DOHH2 (cell line): ENCODE measurements around the gene PROM2.

Experiments
- H3F3A ChIP-seq: fragments of 200-600 bp; sonication (generic), shearing (Covaris generic); 2 replicates; pipeline ENCODE4 v1.6.0; 2016; ENCODE audit warnings: antibody characterized with exemption, mild to moderate bottlenecking; ENCODE audit not compliant: control insufficient read depth, insufficient read depth
- H3K27ac ChIP-seq: fragments of 200-600 bp; sonication (generic); 2 replicates; pipeline ENCODE4 v1.5.1; 2014; ENCODE audit warnings: low read depth, mild to moderate bottlenecking, low read length, moderate library complexity
- H3K27me3 ChIP-seq: fragments of 200-600 bp; sonication (generic); 2 replicates; pipeline ENCODE4 v1.6.1; 2014; ENCODE audit warnings: mild to moderate bottlenecking, low read length, mixed read lengths; ENCODE audit not compliant: control insufficient read depth
- H3K36me3 ChIP-seq: fragments of 200-600 bp; sonication (generic); 2 replicates; pipeline ENCODE4 v1.6.1; 2014; ENCODE audit warnings: mild to moderate bottlenecking, low read length, moderate library complexity, mixed read lengths; ENCODE audit not compliant: control insufficient read depth
- H3K4me1 ChIP-seq: fragments of 200-600 bp; sonication (generic); 2 replicates; pipeline ENCODE4 v1.6.1; 2014; ENCODE audit warnings: mild to moderate bottlenecking, low read length, mixed read lengths; ENCODE audit not compliant: control insufficient read depth
- H3K4me2 ChIP-seq: fragments of 200-600 bp; sonication (generic); 2 replicates; pipeline ENCODE4 v1.6.0; 2014; ENCODE audit warnings: mild to moderate bottlenecking, low read length, moderate library complexity
- H3K4me3 ChIP-seq: fragments of 200-600 bp; sonication (generic); 2 replicates; pipeline ENCODE4 v1.5.1; 2014; ENCODE audit warnings: mild to moderate bottlenecking, low read length, mixed read lengths
- H3K79me2 ChIP-seq: fragments of 200-600 bp; sonication (generic); 2 replicates; pipeline ENCODE4 v1.6.1; 2014; ENCODE audit warnings: mild to moderate bottlenecking, low read length, mixed read lengths; ENCODE audit not compliant: control insufficient read depth
- H3K9me2 ChIP-seq: fragments of 200-600 bp; sonication (generic); replicated peaks from 2 replicates; pipeline ENCODE4 v1.6.1; 2014; ENCODE audit warnings: mild to moderate bottlenecking, low read length, mixed read lengths; ENCODE audit not compliant: control insufficient read depth
- H3K9me3 ChIP-seq: fragments of 200-600 bp; sonication (generic); 2 replicates; pipeline ENCODE4 v1.6.1; 2014; ENCODE audit warnings: antibody characterized with exemption, low read length, mixed read lengths; ENCODE audit not compliant: control insufficient read depth, insufficient read depth
- H4K20me1 ChIP-seq: fragments of 200-600 bp; sonication (generic); 2 replicates; pipeline ENCODE4 v1.6.0; 2014; ENCODE audit warnings: low read depth, mild to moderate bottlenecking, antibody characterized with exemption, low read length, moderate library complexity; ENCODE audit not compliant: control insufficient read depth, insufficient read depth
- EZH2phosphoT487 ChIP-seq: fragments of 200-600 bp; sonication (generic); IDR thresholded peaks from 2 replicates; pipeline ENCODE4 v1.6.1; 2017; ENCODE audit warnings: borderline replicate concordance, mild to moderate bottlenecking, antibody characterized with exemption, low read length, moderate library complexity, mixed read lengths
- TF ChIP-seq, protein P1 (sequence below): fragments of 200-600 bp; sonication (generic); IDR thresholded peaks from one replicate; pipeline ENCODE4 v1.5.1; 2014; ENCODE audit warnings: antibody characterized with exemption, mild to moderate bottlenecking, low read depth, low read length; ENCODE audit not compliant: poor library complexity, severe bottlenecking

Gene PROM2

DNA sequence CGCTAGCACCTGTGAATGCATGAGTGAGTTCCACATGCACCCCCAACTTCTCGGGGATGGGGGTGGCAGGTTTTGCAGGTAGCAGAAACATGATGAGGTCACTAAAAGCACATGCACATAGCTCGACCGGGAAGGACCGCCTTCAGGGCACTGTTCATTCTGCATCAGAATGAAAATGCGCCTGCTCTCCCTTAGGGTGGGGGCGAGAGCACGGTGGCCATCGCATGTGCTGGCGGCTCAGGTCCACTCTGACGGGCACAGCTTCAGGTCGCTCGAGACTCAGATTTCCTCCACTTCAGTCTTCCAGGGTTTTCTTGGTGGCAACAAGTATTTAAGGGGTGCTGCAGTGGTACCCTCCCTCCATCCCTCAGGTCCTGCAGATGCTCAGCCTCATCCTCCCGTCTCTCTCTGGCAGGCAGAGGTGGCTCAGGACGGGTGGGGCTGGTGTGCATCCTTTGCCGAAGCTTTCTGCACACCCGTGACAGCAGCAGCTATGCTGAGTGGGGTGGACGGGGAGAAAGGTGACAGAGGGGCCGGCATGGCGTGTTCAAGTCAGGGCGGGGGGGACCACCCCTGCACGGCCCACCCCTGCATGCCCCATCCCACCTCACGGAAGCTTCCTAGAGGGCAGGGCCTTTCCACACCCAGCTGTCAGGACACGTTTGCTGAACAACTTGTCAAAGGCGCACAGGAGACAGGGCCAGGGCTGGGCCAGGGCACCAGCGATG lies 37.7 kb downstream of the PROM2 start:
- Histone ChIP-seq H3K4me1 (no peaks in the 10 kb centered on the region), H3K27ac (no peak overlapping the region), H3F3A (no peaks in the 10 kb centered on the region), H3K36me3 (no peaks in the 10 kb centered on the region), H3K4me3 (no peak overlapping the region), H3K9me3 (no peaks in the 10 kb centered on the region), H3K9me2 (no peaks in the 10 kb centered on the region), H3K4me2 (no peak overlapping the region), H3K27me3 (no peaks in the 10 kb centered on the region), H4K20me1 (no peaks in the 10 kb centered on the region), H3K79me2 (no peaks in the 10 kb centered on the region)
- no peak for TF ChIP-seq EZH2phosphoT487
- TF ChIP-seq, protein P1, sequence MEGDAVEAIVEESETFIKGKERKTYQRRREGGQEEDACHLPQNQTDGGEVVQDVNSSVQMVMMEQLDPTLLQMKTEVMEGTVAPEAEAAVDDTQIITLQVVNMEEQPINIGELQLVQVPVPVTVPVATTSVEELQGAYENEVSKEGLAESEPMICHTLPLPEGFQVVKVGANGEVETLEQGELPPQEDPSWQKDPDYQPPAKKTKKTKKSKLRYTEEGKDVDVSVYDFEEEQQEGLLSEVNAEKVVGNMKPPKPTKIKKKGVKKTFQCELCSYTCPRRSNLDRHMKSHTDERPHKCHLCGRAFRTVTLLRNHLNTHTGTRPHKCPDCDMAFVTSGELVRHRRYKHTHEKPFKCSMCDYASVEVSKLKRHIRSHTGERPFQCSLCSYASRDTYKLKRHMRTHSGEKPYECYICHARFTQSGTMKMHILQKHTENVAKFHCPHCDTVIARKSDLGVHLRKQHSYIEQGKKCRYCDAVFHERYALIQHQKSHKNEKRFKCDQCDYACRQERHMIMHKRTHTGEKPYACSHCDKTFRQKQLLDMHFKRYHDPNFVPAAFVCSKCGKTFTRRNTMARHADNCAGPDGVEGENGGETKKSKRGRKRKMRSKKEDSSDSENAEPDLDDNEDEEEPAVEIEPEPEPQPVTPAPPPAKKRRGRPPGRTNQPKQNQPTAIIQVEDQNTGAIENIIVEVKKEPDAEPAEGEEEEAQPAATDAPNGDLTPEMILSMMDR, result no peak

DNA sequence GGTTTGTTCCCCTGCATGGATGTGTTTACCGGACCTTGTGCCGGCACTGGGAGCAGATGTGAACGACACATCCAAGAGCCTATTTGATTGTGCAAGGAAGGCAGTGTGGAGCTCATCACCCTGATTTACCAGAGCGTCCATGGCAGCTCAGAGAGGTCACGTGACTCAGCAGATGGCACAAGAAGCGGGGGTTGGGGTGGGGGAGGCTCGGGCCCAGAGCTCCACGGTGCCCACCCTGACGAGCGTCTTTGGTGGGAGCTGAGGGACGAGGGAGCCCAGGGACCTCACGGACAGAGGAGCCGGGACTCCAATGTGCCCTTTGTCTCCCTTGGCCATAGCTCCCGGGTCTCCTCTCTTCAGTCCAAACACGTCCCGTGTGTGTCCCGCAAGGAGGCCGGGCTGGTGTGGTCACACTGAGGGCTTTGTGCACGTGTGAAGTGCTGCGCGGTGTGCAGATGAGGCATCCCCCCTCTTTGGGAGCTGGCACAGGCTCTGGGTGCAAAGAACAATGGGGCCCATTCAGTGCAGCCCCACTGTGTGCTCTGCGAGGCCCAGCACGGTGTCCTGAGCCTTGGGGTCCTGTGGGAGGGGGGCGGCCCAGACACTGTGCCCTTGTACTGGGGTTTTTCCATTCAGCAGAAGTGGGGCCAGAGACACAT lies 38.4 kb downstream of the PROM2 start:
- no peak overlapping the region for H3K4me2 ChIP-seq
- H3K9me2 ChIP-seq, result no peaks in the 10 kb centered on the region
- no peak overlapping the region for H3K4me3 ChIP-seq
- no peaks in the 10 kb centered on the region for H3K9me3 ChIP-seq
- H4K20me1 ChIP-seq, result no peaks in the 10 kb centered on the region
- H3K27me3 ChIP-seq, result no peaks in the 10 kb centered on the region
- no peaks in the 10 kb centered on the region for H3F3A ChIP-seq
- no peaks in the 10 kb centered on the region for H3K4me1 ChIP-seq
- no peaks in the 10 kb centered on the region for H3K36me3 ChIP-seq
- H3K27ac ChIP-seq, result no peak overlapping the region
- no peaks in the 10 kb centered on the region for H3K79me2 ChIP-seq
- no peak for TF ChIP-seq EZH2phosphoT487
- TF ChIP-seq, protein P1, result no peak

DNA sequence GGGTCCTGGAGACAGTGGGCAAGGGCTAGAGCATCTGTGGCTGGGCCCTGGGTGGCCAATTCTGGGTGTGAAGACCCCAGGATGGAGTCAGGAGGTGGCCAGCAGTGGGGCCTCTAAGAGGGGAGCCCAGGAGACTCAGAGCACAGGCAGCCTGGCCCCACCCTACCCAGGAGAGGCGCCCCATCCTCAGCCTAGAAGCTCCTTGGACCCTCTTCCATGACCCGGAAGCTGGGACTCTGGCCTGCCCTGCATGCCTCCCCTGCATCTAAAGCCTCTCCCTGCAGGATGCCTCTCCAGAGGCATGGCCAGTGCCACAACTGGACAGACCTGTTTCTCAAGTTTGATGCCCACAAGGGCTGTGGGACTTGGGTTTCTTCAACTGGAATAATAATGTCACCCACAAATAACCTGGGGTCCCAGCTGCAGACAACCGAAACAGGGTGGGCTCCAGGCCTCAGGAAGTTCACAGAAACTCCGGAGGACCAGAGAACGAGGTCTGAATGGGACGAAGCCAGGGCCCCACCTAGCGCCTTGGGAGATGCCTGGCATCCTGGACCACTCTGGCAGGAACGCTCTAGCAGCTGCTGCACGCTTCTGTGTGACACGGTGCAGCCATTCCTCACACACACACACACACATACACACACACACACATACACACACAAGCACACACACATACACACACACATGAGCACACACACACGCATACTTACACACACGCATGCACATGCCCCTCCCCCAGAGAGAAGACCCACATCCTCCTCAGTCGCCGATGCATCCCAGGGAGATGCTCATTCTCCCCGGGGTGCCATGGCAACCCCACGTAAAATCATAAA lies 39.3 kb downstream of the PROM2 start:
- Histone ChIP-seq H3K4me2 (no peak overlapping the region), H3F3A (no peaks in the 10 kb centered on the region), H3K4me1 (no peaks in the 10 kb centered on the region), H3K4me3 (no peak overlapping the region), H3K27me3 (no peaks in the 10 kb centered on the region), H3K27ac (no peak overlapping the region), H3K9me2 (no peaks in the 10 kb centered on the region), H4K20me1 (no peaks in the 10 kb centered on the region), H3K9me3 (no peaks in the 10 kb centered on the region), H3K36me3 (no peaks in the 10 kb centered on the region), H3K79me2 (no peaks in the 10 kb centered on the region)
- no peak for TF ChIP-seq EZH2phosphoT487
- TF ChIP-seq, protein P1, result no peak
